Nephron (organoid): ENCODE results near the gene ABHD17A.
"Not testable (repeated sequence)": the region's sequence is repeated elsewhere in the genome, so short reads cannot be mapped to it uniquely, and the experiment has no call there.

Experiments used
- H3K27ac Mint-ChIP-seq, 3 experiments: 2 replicates each; pipeline ENCODE4 v1.8.0; 2020; ENCODE audit warnings: mixed read lengths in 3 of 3, mild to moderate bottlenecking in 2 of 3, moderate library complexity in 1 of 3
- H3K27me3 Mint-ChIP-seq: 2 replicates; pipeline ENCODE4 v1.8.0; 2021; ENCODE audit warnings: low read depth, mild to moderate bottlenecking, moderate library complexity, mixed read lengths
- H3K36me3 Mint-ChIP-seq: 2 replicates; pipeline ENCODE4 v1.8.0; 2020; ENCODE audit warnings: low read depth, mixed read lengths
- H3K4me1 Mint-ChIP-seq: 2 replicates; pipeline ENCODE4 v1.8.0; 2020; ENCODE audit warnings: mixed read lengths
- H3K4me3 Mint-ChIP-seq, 3 experiments: 2 replicates each; pipeline ENCODE4 v1.8.0; 2020; ENCODE audit warnings: mild to moderate bottlenecking in 3 of 3, mixed read lengths in 3 of 3, moderate library complexity in 2 of 3
- H3K9me3 Mint-ChIP-seq: 2 replicates; pipeline ENCODE4 v1.8.0; 2020; ENCODE audit warnings: mixed read lengths
- TF ChIP-seq, protein P1 (sequence below), 3 experiments: fragments of 200-600 bp; sonication (generic); IDR thresholded peaks; one replicate each; pipeline ENCODE4 v1.5.0; 2021; ENCODE audit warnings: antibody characterized with exemption in 3 of 3; ENCODE audit not compliant: unreplicated experiment in 3 of 3

Gene ABHD17A

DNA sequence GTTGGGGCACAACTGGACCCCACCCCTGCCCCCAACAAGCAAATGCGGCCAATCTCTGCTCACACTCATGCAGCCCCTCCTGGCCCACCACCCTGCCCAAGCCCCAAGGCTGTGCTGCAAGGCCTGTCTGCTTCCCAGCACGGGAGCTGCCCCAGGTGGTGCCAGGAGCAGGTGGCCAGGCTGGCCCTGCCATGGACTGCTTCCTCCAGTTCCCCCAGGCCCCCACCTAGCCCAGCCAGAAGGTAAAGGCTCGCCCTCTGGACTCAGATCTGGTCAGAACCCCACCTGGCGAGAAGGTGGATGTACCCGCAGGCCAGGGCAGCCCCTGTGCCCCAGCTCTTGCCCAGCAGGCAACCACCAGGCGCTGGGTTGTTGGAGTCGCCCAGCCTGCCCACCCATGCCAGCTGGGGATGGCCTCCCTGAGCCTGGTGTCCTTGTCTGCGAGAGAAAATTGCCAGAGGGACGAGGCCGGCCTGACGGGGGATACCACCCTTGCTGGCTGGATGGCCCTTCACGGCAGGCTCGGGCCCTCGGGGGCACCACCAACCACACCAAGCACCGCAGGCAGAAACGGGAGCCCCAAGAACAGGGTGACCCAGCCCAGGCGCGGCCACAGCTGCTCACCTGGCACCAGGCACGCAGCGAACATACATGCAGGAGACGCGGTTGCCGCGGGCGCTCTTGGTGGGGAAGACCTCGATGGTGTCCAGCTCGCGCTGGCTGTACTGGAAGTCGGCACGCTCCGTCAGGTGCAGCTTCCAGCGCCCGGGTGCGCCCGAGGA lies 4.5 kb downstream of the ABHD17A start:
- H3K4me1 Mint-ChIP-seq = peaks cover 28% of the 10 kb centered on the region
- H3K27ac Mint-ChIP-seq = no peak overlapping the region
- TF ChIP-seq, protein P1, sequence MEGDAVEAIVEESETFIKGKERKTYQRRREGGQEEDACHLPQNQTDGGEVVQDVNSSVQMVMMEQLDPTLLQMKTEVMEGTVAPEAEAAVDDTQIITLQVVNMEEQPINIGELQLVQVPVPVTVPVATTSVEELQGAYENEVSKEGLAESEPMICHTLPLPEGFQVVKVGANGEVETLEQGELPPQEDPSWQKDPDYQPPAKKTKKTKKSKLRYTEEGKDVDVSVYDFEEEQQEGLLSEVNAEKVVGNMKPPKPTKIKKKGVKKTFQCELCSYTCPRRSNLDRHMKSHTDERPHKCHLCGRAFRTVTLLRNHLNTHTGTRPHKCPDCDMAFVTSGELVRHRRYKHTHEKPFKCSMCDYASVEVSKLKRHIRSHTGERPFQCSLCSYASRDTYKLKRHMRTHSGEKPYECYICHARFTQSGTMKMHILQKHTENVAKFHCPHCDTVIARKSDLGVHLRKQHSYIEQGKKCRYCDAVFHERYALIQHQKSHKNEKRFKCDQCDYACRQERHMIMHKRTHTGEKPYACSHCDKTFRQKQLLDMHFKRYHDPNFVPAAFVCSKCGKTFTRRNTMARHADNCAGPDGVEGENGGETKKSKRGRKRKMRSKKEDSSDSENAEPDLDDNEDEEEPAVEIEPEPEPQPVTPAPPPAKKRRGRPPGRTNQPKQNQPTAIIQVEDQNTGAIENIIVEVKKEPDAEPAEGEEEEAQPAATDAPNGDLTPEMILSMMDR (IDR thresholded peaks at IDR 0.05; ENCODE audit: unreplicated experiment in 3 of 3) = no peak
- no peaks in the 10 kb centered on the region for H3K27me3 Mint-ChIP-seq
- peaks cover 3% of the 10 kb centered on the region for H3K36me3 Mint-ChIP-seq
- H3K4me3 Mint-ChIP-seq = no peak overlapping the region
- no peaks in the 10 kb centered on the region for H3K9me3 Mint-ChIP-seq

DNA sequence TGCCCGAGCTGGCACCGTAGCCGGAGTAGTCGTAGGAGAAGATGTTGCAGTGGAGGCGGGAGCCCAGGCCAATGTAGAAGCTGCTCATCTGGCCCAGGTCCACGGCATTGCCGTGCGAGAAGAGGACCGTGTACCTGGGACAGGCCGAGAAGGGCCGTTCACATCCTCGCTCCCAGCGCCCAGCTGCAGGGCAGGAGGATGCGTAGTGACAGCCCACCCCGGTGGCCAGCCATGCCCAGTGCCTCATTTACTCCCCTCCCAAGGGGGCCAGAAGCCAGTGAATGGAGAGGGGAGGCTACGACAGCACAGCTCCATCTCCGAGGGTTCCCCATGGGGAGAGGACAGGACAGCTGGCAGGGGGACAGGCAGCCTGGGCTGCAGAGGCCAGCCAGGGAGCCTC lies 5.3 kb downstream of the ABHD17A start:
- H3K4me3 Mint-ChIP-seq, H3K27ac Mint-ChIP-seq, H3K9me3 Mint-ChIP-seq, H3K27me3 Mint-ChIP-seq, H3K36me3 Mint-ChIP-seq: not testable (repeated sequence)
- H3K4me1 Mint-ChIP-seq = peaks cover 33% of the 10 kb centered on the region

DNA sequence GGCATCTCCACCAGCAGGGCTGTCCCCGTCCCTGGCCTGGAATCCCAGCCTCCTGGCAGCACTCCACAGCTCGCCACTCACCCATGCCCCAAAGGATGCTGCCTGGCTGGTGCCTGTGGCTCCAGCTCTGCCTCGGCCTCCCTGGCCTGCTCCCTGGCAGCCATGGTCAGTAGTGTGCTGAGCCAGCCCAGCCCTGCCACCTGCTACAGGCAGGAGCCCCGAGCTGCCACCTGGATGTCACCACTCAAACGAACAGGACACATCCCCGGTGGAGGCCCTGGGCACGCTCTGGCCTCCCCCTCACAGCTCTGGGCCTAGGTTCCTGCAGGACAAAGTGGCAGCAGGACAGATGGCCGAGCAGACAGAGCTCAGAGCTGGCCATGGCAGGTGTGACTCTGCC lies 6.7 kb downstream of the ABHD17A start:
- peak overlapping the region in 1 of 3 experiments; percentile 15 for H3K4me3 Mint-ChIP-seq
- not testable (repeated sequence) for H3K27me3 Mint-ChIP-seq, H3K36me3 Mint-ChIP-seq

DNA sequence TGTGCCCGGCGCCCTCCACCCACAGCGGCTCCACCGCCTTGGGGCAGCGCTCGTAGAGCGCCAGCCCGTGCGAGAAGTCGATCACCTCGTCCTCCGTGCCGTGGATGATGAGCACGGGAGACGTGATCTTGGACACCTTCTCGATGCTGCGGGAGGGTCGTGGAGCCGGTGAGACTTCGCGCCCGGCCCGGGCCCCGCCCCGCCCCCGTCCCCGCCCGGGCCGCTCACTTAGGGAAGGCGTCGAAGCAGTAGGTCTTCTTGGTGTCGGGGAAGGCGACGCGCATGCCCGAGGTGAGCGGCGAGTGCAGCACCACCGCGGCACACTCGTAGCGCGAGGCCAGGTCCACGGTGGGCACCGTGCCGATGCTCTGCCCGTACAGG lies 8.0 kb downstream of the ABHD17A start:
- not testable (repeated sequence) for H3K27ac Mint-ChIP-seq, H3K9me3 Mint-ChIP-seq, H3K4me3 Mint-ChIP-seq, H3K27me3 Mint-ChIP-seq, H3K36me3 Mint-ChIP-seq
- peaks cover 22% of the 10 kb centered on the region for H3K4me1 Mint-ChIP-seq

More for the DNA sequence above, 6.7 kb downstream of the ABHD17A start:
- H3K27ac Mint-ChIP-seq, H3K9me3 Mint-ChIP-seq: not testable (repeated sequence)
- peaks cover 35% of the 10 kb centered on the region for H3K4me1 Mint-ChIP-seq

DNA sequence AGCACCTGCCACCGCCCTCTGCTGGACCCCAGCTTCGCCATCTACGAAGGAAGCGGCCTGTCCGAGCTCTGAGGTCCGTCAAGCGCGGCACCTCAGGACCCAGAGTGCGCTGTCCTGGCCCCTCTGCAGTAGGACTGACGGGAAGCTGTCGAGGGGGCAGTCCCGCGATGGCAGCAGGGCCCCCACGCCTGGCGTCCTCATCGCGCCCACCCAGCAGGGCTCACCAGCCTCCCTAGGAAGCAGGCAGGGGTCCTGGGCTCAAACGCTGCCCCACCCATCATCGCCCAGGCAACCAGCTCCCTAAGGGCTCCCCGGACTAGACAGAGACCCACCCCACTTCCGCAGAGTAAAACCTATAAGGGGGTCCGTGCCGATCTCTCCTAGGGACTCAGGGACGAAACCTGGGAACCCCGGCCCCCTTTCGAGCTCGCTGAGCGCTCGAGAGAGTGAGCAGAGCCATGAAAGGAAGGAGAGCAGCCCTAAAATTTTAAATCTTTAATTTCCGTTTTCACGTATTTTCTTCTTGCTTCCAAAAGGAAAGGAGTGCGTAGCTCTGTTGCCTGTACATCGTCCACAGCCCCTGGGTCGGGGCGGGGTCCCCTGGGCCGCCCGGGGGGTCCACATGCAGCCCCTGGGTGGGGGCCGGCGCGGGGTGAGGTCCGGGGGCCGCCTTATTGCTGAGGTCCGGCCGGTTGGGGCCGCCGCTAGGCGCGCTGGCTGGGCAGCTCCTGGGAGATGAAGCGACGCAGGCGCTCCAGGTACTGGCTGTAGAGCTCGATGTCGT lies 8.6 kb downstream of the ABHD17A start:
- H3K36me3 Mint-ChIP-seq, H3K9me3 Mint-ChIP-seq, H3K27me3 Mint-ChIP-seq: not testable (repeated sequence)
- peaks cover 21% of the 10 kb centered on the region for H3K4me1 Mint-ChIP-seq
- H3K4me3 Mint-ChIP-seq = peak overlapping the region; percentile 96 to 98 (median 97)
- H3K27ac Mint-ChIP-seq = peak overlapping the region; percentile 60 to 92 (median 86)

DNA sequence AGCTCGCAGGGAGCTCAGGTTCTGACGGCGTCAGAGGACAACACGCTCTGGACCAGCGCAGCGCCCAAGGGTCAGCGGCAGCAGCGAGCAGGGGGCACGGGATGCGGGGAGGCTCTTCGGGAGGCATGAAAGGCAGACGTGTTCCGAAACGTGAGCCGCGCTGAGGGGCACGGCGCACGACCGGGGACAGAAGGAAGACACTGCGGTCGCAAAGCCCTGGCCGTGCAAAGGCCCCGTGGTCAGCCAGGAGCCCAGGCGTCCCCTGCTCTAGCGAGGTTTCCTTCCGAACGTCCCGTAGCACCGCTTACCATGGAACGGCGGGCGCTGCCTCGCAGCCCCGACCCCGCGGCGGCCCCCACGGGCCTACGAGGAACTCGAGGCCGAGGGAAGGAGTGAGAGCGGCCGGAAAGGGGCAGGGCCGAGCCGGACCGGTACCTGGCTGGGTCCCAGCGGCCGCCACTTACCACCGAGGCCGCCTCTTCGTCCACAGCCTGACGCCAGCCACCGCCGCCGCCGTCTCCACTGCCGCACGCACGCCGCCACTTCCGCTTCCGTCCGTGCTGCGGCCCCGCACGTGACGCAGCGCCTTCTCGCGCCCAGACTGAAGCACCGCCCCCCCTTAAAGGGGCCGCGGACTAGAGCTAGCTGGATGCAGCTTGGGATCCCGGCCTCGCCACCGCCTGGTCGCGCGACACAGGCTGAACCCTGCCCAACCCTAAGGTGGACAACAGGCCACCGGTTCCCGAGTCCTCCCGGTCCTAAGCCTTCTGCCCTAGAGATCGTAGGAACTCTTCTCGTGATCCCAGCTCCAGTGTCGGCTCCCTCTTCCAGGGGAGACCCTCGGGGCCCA lies 9.4 kb downstream of the ABHD17A start:
- Mint-ChIP-seq H3K4me3 (peak overlapping the region; percentile 96 to 98 (median 97)), H3K27ac (peak overlapping the region; percentile 62 to 92 (median 91)), H3K4me1 (peaks cover 21% of the 10 kb centered on the region), H3K27me3 (no peaks in the 10 kb centered on the region), H3K9me3 (no peaks in the 10 kb centered on the region), H3K36me3 (peaks cover 3% of the 10 kb centered on the region)
- TF ChIP-seq, protein P1 (IDR thresholded peaks at IDR 0.05; ENCODE audit: unreplicated experiment in 3 of 3) = peak in 1 of 3 experiments; percentile 30

DNA sequence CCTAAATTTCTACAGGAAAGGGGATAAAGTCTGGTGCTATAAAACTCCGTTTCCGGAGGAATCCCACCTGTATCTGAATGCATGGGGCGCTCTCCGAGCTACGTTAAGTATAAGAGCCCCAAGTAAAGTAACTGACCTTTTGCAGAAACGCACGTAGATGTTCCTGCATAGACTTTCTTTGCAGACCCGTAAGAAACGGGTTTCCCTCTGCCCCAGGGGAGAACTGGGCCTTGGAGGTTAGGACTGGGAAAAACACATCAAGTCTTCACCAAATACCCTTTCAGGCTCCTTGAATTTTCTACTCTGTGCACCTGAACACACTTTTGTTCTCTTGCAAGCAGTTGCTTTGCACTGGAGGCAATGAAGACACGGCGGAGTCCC lies 10.0 kb downstream of the ABHD17A start:
- peak overlapping the region; percentile 62 to 91 (median 89) for H3K27ac Mint-ChIP-seq
- H3K4me1 Mint-ChIP-seq = peaks cover 21% of the 10 kb centered on the region
- H3K27me3 Mint-ChIP-seq, H3K9me3 Mint-ChIP-seq, H3K36me3 Mint-ChIP-seq: not testable (repeated sequence)
- peak overlapping the region; percentile 94 to 98 (median 96) for H3K4me3 Mint-ChIP-seq

DNA sequence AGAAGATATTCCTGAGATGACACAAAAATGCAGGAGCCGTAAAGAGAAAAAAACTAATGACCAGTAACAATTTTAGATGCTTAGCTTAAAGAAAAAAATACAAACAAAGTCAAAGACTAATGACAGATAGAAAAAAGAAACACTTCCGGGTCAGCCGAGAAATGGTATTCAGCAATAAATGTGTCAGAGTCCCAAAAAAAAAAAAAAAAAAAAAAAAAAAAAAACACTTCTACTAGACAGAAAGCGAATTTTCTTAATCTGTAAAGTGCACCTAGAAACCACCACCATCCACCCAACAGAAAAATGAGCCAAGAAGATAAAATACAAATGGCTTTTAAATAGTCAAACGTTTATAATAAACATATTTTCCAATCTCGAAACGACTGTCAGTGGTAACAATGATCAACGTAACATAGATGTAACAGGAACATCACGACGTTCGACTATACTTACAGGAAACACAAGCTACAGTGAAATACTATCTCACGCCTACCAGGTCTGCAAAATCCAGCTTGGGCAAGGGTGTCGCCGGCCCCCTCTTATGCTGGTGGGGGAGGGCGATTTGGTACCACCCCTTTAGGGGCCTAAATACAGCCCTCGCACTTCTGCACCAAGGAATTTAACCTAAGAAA lies 10.6 kb downstream of the ABHD17A start:
- Mint-ChIP-seq H3K9me3 (no peaks in the 10 kb centered on the region), H3K36me3 (peaks cover 3% of the 10 kb centered on the region), H3K27ac (peak overlapping the region; percentile 62 to 89 (median 76)), H3K4me1 (peaks cover 21% of the 10 kb centered on the region), H3K27me3 (no peaks in the 10 kb centered on the region), H3K4me3 (peak overlapping the region; percentile 94 to 98 (median 96))
- TF ChIP-seq, protein P1 (IDR thresholded peaks at IDR 0.05; ENCODE audit: unreplicated experiment in 3 of 3) = no peak
